Activated naive CD4-positive, alpha-beta T cell treated with anti-CD3 and anti-CD28 coated beads for 36 hours (primary cell): Measurements from ENCODE around the gene HMCN1. TPM values are rescaled to one million over a fixed set of nuclear protein-coding genes. Genes with fewer than 3 reads are reported as not detected.
A peak's percentile ranks its signal among the peaks of the same experiment; 100 is the strongest.

Experiments
- CTCF ChIA-PET: fragments of 350-600 bp; sonication (Branson Sonifier 250); formaldehyde crosslinking; loops from one replicate; lab custom pipeline; 2021; ENCODE audit warnings: antibody characterized with exemption; lab: Charles Lee
- DNase-seq: peaks from one replicate; pipeline ENCODE4 v3.0.0-alpha.2; 2020
- H3K27ac Mint-ChIP-seq: one replicate; pipeline ENCODE4 v1.8.0; 2021; ENCODE audit warnings: mild to moderate bottlenecking, mixed read lengths
- H3K27me3 Mint-ChIP-seq: one replicate; pipeline ENCODE4 v1.8.0; 2021; ENCODE audit warnings: low read depth, mixed read lengths
- H3K36me3 Mint-ChIP-seq: one replicate; pipeline ENCODE4 v1.8.0; 2021; ENCODE audit warnings: low read depth, mixed read lengths
- H3K4me1 Mint-ChIP-seq: one replicate; pipeline ENCODE4 v1.8.0; 2021; ENCODE audit warnings: low read depth, mixed read lengths
- H3K4me3 Mint-ChIP-seq: one replicate; pipeline ENCODE4 v1.8.0; 2021; ENCODE audit warnings: mild to moderate bottlenecking, moderate library complexity, mixed read lengths
- H3K9me3 Mint-ChIP-seq: one replicate; pipeline ENCODE4 v1.8.0; 2021; ENCODE audit warnings: mixed read lengths
- intact Hi-C: fragments of 100-400 bp; cut with micrococcal nuclease; formaldehyde crosslinking; loops from one replicate; pipeline ENCODE4 v1.15.1; 2023
- total RNA-seq, 2 experiments: library from RNA; stranded (reverse); gene quantifications; one replicate each; pipeline ENCODE4 v1.2.3, GENCODE V29; 2021

Gene HMCN1
- total RNA-seq, 2 experiments from 2014 or later, result 0.12 TPM; not detected in 1

DNA sequence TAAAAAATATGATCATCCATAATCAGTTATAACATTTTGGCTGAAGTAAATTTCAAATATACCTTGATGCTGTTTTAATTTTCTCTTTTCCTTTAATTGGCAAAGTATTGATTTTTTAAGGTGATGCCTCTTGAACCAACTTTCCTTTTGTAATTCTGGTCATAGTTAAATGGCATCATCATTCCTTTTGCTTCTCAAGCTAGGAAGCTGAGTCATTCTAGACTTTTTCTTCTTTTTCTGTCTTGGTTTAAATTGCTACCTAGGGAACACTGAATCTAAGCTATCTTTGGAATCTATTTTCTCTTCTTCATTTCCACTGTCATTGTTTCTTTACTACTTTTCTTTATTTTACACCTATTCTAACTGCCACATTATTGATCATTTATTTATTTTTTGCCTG lies 162.7 kb downstream of the HMCN1 start:
- Mint-ChIP-seq H3K36me3 (peaks cover 1% of the 10 kb centered on the region), H3K4me3 (no peak overlapping the region), H3K9me3 (peaks cover 1% of the 10 kb centered on the region), H3K27me3 (no peaks in the 10 kb centered on the region), H3K27ac (no peak overlapping the region), H3K4me1 (no peaks in the 10 kb centered on the region)
- intact Hi-C loops, result no loop called here
- CTCF ChIA-PET, result no interaction called here
- DNase-seq, result no peak

GRCh38 chr1:185906186-185906585 lies 172.0 kb downstream of the HMCN1 start:
- H3K9me3 Mint-ChIP-seq, result no peaks in the 10 kb centered on the region
- H3K36me3 Mint-ChIP-seq, result no peaks in the 10 kb centered on the region
- H3K4me3 Mint-ChIP-seq, result no peak overlapping the region
- intact Hi-C loops, result no loop called here
- H3K27me3 Mint-ChIP-seq, result no peaks in the 10 kb centered on the region
- H3K27ac Mint-ChIP-seq, result no peak overlapping the region
- no peaks in the 10 kb centered on the region for H3K4me1 Mint-ChIP-seq
- no peak for DNase-seq
- CTCF ChIA-PET, result no interaction called here

- intact Hi-C loops, result no loop called here
- CTCF ChIA-PET, result no interaction called here
- Mint-ChIP-seq H3K27ac (no peak overlapping the region), H3K27me3 (no peaks in the 10 kb centered on the region), H3K4me3 (no peak overlapping the region), H3K36me3 (no peaks in the 10 kb centered on the region), H3K4me1 (no peaks in the 10 kb centered on the region), H3K9me3 (no peaks in the 10 kb centered on the region)
- DNase-seq, result no peak
Observed at GRCh38 chr1:185907246-185907645, 173.1 kb downstream of the HMCN1 start.

DNA sequence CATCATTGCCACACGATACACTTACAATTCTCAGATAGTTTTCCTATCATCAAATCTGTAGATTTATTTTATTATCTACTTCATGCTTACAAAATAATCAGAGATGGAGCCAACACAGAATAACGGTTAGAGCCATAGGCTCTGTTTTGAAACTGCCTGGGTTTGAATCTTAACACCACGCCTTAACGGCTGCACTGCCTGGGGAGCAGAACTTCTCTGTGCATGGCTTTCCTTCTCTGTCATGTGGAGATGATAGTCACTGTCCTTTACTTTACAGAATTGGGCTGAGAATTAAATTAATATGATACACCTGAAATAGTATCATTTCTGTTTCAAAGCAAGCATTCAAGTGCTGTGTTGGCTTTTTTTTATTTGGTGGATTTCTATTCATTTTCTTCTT lies 177.8 kb downstream of the HMCN1 start:
- intact Hi-C loops, result no loop called here
- H3K27ac Mint-ChIP-seq, result no peak overlapping the region
- no peaks in the 10 kb centered on the region for H3K36me3 Mint-ChIP-seq
- no peak overlapping the region for H3K4me3 Mint-ChIP-seq
- H3K27me3 Mint-ChIP-seq, result no peaks in the 10 kb centered on the region
- no peak for DNase-seq
- CTCF ChIA-PET, result no interaction called here
- H3K4me1 Mint-ChIP-seq, result no peaks in the 10 kb centered on the region
- no peaks in the 10 kb centered on the region for H3K9me3 Mint-ChIP-seq

- H3K4me3 Mint-ChIP-seq, result no peak overlapping the region
- no peaks in the 10 kb centered on the region for H3K36me3 Mint-ChIP-seq
- no peaks in the 10 kb centered on the region for H3K4me1 Mint-ChIP-seq
- intact Hi-C loops, result no loop called here
- no peaks in the 10 kb centered on the region for H3K9me3 Mint-ChIP-seq
- no peaks in the 10 kb centered on the region for H3K27me3 Mint-ChIP-seq
- no peak overlapping the region for H3K27ac Mint-ChIP-seq
- CTCF ChIA-PET, result interaction anchor here (0.6 kb wide), 1 partner anchor 124 kb away, joined by 3 read pairs; no protein-coding TSS in a partner anchor
- no peak for DNase-seq
Observed at GRCh38 chr1:185912504-185912903, 178.3 kb downstream of the HMCN1 start.

- CTCF ChIA-PET, result no interaction called here
- DNase-seq, result no peak
- H3K36me3 Mint-ChIP-seq, result no peaks in the 10 kb centered on the region
- H3K27ac Mint-ChIP-seq, result no peak overlapping the region
- intact Hi-C loops, result no loop called here
- H3K27me3 Mint-ChIP-seq, result no peaks in the 10 kb centered on the region
- no peaks in the 10 kb centered on the region for H3K9me3 Mint-ChIP-seq
- no peak overlapping the region for H3K4me3 Mint-ChIP-seq
- H3K4me1 Mint-ChIP-seq, result no peaks in the 10 kb centered on the region
Observed at GRCh38 chr1:185914089-185914488, 179.9 kb downstream of the HMCN1 start.

GRCh38 chr1:185916861-185917260 lies 182.7 kb downstream of the HMCN1 start:
- intact Hi-C loops, result no loop called here
- Mint-ChIP-seq H3K27me3 (no peaks in the 10 kb centered on the region), H3K4me3 (no peak overlapping the region)

DNA sequence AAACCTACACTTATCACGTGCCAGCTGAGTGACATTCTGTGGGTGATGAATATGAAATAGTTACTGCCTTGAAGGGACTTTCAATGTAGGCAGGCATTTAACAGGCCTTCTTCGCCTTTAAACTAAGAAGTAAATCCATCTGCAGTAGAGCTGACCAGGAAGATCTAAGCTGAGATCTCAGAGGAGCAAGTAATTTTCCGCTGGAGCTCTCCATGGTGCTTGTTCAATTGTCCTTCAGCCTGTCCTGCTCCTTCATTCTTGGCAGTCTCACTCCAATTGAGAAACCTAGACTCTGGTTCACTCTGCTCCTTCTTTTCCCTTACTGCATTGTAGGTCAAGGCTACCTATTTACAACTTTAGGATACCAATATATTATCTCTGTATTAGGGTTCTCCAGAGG lies 183.5 kb downstream of the HMCN1 start:
- Mint-ChIP-seq H3K36me3 (no peaks in the 10 kb centered on the region), H3K27ac (no peak overlapping the region), H3K27me3 (no peaks in the 10 kb centered on the region), H3K9me3 (no peaks in the 10 kb centered on the region), H3K4me1 (no peaks in the 10 kb centered on the region), H3K4me3 (no peak overlapping the region)
- DNase-seq, result peak; percentile 7
- CTCF ChIA-PET, result no interaction called here
- intact Hi-C loops, result no loop called here

More at GRCh38 chr1:185916861-185917260, 182.7 kb downstream of the HMCN1 start:
- no peak overlapping the region for H3K27ac Mint-ChIP-seq
- DNase-seq, result no peak
- no peaks in the 10 kb centered on the region for H3K9me3 Mint-ChIP-seq
- CTCF ChIA-PET, result no interaction called here
- no peaks in the 10 kb centered on the region for H3K36me3 Mint-ChIP-seq
- no peaks in the 10 kb centered on the region for H3K4me1 Mint-ChIP-seq

GRCh38 chr1:185920602-185921001 lies 186.4 kb downstream of the HMCN1 start:
- no peaks in the 10 kb centered on the region for H3K36me3 Mint-ChIP-seq
- H3K27me3 Mint-ChIP-seq, result no peaks in the 10 kb centered on the region
- CTCF ChIA-PET, result no interaction called here
- no peak for DNase-seq
- H3K4me3 Mint-ChIP-seq, result no peak overlapping the region
- H3K9me3 Mint-ChIP-seq, result no peaks in the 10 kb centered on the region
- H3K27ac Mint-ChIP-seq, result no peak overlapping the region
- H3K4me1 Mint-ChIP-seq, result no peaks in the 10 kb centered on the region
- intact Hi-C loops, result no loop called here

DNA sequence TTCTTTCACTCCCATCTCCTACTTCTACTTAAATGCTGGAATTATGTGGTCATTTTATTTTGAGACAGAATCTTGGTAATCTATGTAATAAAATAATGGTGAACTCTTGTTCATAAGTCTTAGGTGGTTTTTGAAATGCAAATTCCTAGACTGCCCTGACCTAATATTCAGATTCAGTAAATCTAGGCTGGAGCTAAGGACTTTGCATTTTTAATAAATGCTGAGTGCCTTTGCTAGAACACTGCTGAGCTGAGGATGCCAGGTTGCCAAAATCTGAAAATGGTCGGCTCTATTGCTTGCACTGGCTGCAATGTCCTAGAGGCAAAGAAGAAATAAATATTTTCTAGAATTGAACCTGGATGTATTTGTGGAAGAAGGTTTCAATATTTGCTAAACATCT lies 187.4 kb downstream of the HMCN1 start:
- H3K9me3 Mint-ChIP-seq, result no peaks in the 10 kb centered on the region
- CTCF ChIA-PET, result no interaction called here
- no peak overlapping the region for H3K4me3 Mint-ChIP-seq
- H3K27me3 Mint-ChIP-seq, result no peaks in the 10 kb centered on the region
- intact Hi-C loops, result no loop called here
- H3K4me1 Mint-ChIP-seq, result no peaks in the 10 kb centered on the region
- DNase-seq, result no peak
- no peak overlapping the region for H3K27ac Mint-ChIP-seq
- H3K36me3 Mint-ChIP-seq, result no peaks in the 10 kb centered on the region

DNA sequence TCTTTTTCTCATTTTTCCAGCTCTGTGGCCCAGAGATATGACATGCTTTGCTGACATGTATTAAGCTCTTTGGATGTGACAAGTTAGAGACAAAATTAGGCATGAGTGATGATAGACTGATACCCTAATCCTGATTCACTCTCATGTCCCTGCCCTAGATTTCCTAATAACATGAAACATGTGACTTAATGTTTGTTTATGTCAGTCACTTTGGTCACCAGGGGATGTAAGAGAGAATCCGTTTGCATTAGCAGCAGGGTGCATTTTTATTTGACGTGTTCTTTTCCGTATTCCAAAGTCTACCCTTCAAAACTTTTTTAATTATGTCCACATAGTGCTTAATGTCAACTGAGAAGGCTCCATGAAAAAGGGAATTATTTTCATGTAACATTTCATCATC lies 192.4 kb downstream of the HMCN1 start:
- H3K27me3 Mint-ChIP-seq, result no peaks in the 10 kb centered on the region
- intact Hi-C loops, result no loop called here
- no peaks in the 10 kb centered on the region for H3K4me1 Mint-ChIP-seq
- no peak for DNase-seq
- H3K36me3 Mint-ChIP-seq, result no peaks in the 10 kb centered on the region
- no peak overlapping the region for H3K4me3 Mint-ChIP-seq
- CTCF ChIA-PET, result no interaction called here
- H3K9me3 Mint-ChIP-seq, result no peaks in the 10 kb centered on the region
- H3K27ac Mint-ChIP-seq, result no peak overlapping the region

GRCh38 chr1:185929776-185930175 lies 195.6 kb downstream of the HMCN1 start:
- intact Hi-C loops, result no loop called here
- no peak overlapping the region for H3K4me3 Mint-ChIP-seq
- H3K4me1 Mint-ChIP-seq, result no peaks in the 10 kb centered on the region
- H3K36me3 Mint-ChIP-seq, result no peaks in the 10 kb centered on the region
- H3K9me3 Mint-ChIP-seq, result no peaks in the 10 kb centered on the region
- H3K27ac Mint-ChIP-seq, result no peak overlapping the region
- H3K27me3 Mint-ChIP-seq, result no peaks in the 10 kb centered on the region
- no peak for DNase-seq
- CTCF ChIA-PET, result no interaction called here

- no peaks in the 10 kb centered on the region for H3K9me3 Mint-ChIP-seq
- no peak overlapping the region for H3K4me3 Mint-ChIP-seq
- no peak overlapping the region for H3K27ac Mint-ChIP-seq
- CTCF ChIA-PET, result no interaction called here
- intact Hi-C loops, result no loop called here
- DNase-seq, result no peak
- H3K36me3 Mint-ChIP-seq, result no peaks in the 10 kb centered on the region
- H3K4me1 Mint-ChIP-seq, result no peaks in the 10 kb centered on the region
- no peaks in the 10 kb centered on the region for H3K27me3 Mint-ChIP-seq
Observed at GRCh38 chr1:185931438-185931837, 197.2 kb downstream of the HMCN1 start.

GRCh38 chr1:185933580-185933979 lies 199.4 kb downstream of the HMCN1 start:
- no peak overlapping the region for H3K27ac Mint-ChIP-seq
- intact Hi-C loops, result no loop called here

More at GRCh38 chr1:185933580-185933979, 199.4 kb downstream of the HMCN1 start:
- Mint-ChIP-seq H3K27me3 (no peaks in the 10 kb centered on the region), H3K4me1 (no peaks in the 10 kb centered on the region), H3K9me3 (no peaks in the 10 kb centered on the region), H3K36me3 (no peaks in the 10 kb centered on the region), H3K4me3 (no peak overlapping the region)
- CTCF ChIA-PET, result no interaction called here
- DNase-seq, result no peak
